Uterus (tissue), 4 donors: ENCODE data around the gene SCP2. TPM values are rescaled to one million over a fixed set of nuclear protein-coding genes. Genes with fewer than 3 reads are reported as not detected.

ENCODE experiments used
- DNase-seq, 2 donors: peaks; one replicate each; pipeline ENCODE4 v3.0.0-alpha.2; 2019 to 2020
- H3K27ac ChIP-seq, 2 donors: fragments of 200-600 bp; sonication (generic); 1 replicate in 1 of 2; 2 replicates in 1 of 2; pipeline ENCODE4 v1.5.1; 2016 to 2018
- H3K27me3 ChIP-seq, 2 donors: fragments of 200-600 bp; sonication (generic); one replicate each; pipeline ENCODE4 v1.5.1; 2018 to 2019; ENCODE audit warnings: control low read depth in 1 of 2
- H3K36me3 ChIP-seq, 2 donors: fragments of 200-600 bp; sonication (generic); one replicate each; pipeline ENCODE4 v1.5.1; 2019; ENCODE audit warnings: control low read depth in 1 of 2
- H3K4me1 ChIP-seq, 2 donors: fragments of 200-600 bp; sonication (generic); one replicate each; pipeline ENCODE4 v1.5.1; 2018 to 2019; ENCODE audit warnings: control low read depth in 1 of 2
- H3K4me3 ChIP-seq, 2 donors: fragments of 200-600 bp; sonication (generic); 1 replicate in 1 of 2; 2 replicates in 1 of 2; pipeline ENCODE4 v1.5.1; 2018 to 2019; ENCODE audit warnings: mild to moderate bottlenecking in 1 of 2
- H3K9me3 ChIP-seq, 2 donors: fragments of 200-600 bp; sonication (generic); one replicate each; pipeline ENCODE4 v1.5.1; 2019; ENCODE audit warnings: control low read depth in 1 of 2
- POLR2A ChIP-seq, 2 donors: fragments of 450-650 bp; IDR thresholded peaks; one replicate each; pipeline ENCODE4 v1.6.1; 2016; ENCODE audit warnings: antibody characterized with exemption in 2 of 2, mild to moderate bottlenecking in 1 of 2, moderate library complexity in 1 of 2
- intact Hi-C: fragments of 100-400 bp; cut with DNase I; formaldehyde crosslinking; loops from one replicate; pipeline ENCODE4 v1.15.1; 2023; ENCODE audit warnings: low total_unique reads
- total RNA-seq, 4 donors: library from RNA; depleted of rRNA in 3 of 4; stranded (reverse); fragments of >200 nt in 3 of 4; gene quantifications; one replicate each; pipeline versions ENCODE4 v1.1.0 to v1.2.4, GENCODE V29; 2014 to 2023
- TF ChIP-seq, protein P1 (sequence below), 4 experiments: fragments of 200-600 bp in 2 of 4; fragments of 450-650 bp in 2 of 4; sonication (generic) in 2 of 4; IDR thresholded peaks; one replicate each; pipeline ENCODE4 v1.5.1; 2016 to 2019; ENCODE audit warnings: antibody characterized with exemption in 4 of 4, mild to moderate bottlenecking in 2 of 4, moderate library complexity in 1 of 4
- donor health status: DM: yes; HTN: yes; CAD: no.

Gene SCP2
- total RNA-seq, 4 donors from 2014 or later = 29.2 to 151 (median 84.6) TPM

DNA sequence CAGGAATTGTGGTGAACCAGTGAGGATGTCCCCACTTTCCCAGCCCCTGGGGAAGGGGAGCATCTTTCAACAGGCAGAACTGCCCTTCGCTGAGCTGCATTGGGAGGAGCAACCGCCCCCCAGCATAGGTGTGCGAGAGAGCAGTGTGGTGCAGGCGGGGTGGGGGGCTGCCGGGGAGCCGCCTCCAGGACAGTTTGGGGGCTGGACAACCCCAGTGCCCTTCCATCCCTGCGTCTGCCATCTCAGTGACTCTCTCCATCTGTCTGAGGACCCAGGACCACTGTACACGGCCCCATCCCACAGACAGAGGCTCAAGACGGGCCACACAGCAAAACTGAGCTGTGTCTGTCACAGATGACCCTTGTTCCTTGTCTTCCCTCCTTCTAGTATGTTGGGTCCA is 149.1 kb downstream of the SCP2 start:
- TF ChIP-seq POLR2A (IDR thresholded peaks at IDR 0.05) = no peak
- TF ChIP-seq, protein P1, sequence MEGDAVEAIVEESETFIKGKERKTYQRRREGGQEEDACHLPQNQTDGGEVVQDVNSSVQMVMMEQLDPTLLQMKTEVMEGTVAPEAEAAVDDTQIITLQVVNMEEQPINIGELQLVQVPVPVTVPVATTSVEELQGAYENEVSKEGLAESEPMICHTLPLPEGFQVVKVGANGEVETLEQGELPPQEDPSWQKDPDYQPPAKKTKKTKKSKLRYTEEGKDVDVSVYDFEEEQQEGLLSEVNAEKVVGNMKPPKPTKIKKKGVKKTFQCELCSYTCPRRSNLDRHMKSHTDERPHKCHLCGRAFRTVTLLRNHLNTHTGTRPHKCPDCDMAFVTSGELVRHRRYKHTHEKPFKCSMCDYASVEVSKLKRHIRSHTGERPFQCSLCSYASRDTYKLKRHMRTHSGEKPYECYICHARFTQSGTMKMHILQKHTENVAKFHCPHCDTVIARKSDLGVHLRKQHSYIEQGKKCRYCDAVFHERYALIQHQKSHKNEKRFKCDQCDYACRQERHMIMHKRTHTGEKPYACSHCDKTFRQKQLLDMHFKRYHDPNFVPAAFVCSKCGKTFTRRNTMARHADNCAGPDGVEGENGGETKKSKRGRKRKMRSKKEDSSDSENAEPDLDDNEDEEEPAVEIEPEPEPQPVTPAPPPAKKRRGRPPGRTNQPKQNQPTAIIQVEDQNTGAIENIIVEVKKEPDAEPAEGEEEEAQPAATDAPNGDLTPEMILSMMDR (IDR thresholded peaks at IDR 0.05) = no peak
- H3K36me3 ChIP-seq = no peaks in the 10 kb centered on the region
- no peaks in the 10 kb centered on the region for H3K27me3 ChIP-seq
- H3K9me3 ChIP-seq = no peaks in the 10 kb centered on the region
- H3K27ac ChIP-seq = no peak overlapping the region
- no peak for DNase-seq
- intact Hi-C loops = no loop called here
- no peak overlapping the region for H3K4me3 ChIP-seq
- H3K4me1 ChIP-seq = no peaks in the 10 kb centered on the region

DNA sequence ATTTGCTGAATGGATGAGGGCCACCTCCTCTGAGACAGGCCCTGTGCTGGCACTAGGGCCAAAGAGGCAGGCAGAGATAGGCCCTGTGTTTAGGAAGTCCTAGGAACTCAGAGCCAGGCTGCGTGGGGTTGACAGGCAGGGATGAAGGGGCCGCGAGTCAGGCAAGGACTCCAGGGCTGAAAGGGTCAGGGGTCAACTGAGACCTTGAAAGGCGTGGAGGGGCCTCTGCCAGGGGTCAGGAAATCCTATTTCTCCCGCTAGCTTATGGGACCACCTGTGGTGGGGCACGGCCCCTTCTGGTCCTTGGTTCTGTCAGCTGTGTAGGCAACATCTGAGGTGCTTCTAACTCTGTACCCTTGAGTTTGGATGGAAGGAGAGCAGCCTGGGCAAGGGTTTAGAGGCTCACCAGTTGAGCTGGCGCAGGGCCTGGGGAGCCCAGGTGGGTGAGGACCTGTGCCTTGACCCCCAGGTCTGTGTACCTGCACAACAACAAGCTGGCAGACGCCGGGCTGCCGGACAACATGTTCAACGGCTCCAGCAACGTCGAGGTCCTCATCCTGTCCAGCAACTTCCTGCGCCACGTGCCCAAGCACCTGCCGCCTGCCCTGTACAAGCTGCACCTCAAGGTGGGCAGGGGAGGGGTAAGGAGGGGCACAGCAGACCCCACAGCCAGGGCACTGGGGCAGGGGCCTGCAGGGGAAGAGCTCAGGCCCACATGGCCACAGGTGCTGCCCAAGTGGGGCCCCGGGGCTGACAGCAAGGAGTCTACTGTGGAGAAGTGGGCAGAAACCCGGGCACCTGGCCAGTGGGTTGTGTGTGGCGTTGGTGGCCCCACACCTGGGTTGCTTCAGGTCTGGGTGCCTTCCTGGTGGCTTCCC is 149.9 kb downstream of the SCP2 start:
- no peaks in the 10 kb centered on the region for H3K36me3 ChIP-seq
- intact Hi-C loops = no loop called here
- H3K4me1 ChIP-seq = no peaks in the 10 kb centered on the region
- no peaks in the 10 kb centered on the region for H3K27me3 ChIP-seq
- no peak for DNase-seq
- no peaks in the 10 kb centered on the region for H3K9me3 ChIP-seq
- H3K4me3 ChIP-seq = no peak overlapping the region
- no peak for TF ChIP-seq POLR2A (IDR thresholded peaks at IDR 0.05)
- TF ChIP-seq, protein P1 (IDR thresholded peaks at IDR 0.05) = no peak
- H3K27ac ChIP-seq = no peak overlapping the region

DNA sequence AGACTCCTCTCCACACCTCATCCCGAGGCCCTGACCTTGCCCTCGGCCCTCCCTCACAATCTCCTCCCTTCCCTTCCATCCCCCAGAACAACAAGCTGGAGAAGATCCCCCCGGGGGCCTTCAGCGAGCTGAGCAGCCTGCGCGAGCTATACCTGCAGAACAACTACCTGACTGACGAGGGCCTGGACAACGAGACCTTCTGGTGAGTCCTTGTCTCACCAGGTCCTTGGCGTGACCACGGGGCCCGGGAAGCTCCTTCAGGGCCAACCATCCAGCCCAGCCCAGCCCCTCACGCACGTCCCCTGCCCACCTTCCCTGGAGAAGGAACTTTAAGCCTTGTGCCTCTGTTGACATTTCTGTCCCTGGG is 150.5 kb downstream of the SCP2 start:
- intact Hi-C loops = no loop called here
- Histone ChIP-seq H3K36me3 (no peaks in the 10 kb centered on the region), H3K4me1 (no peaks in the 10 kb centered on the region), H3K27me3 (no peaks in the 10 kb centered on the region), H3K4me3 (no peak overlapping the region), H3K27ac (no peak overlapping the region), H3K9me3 (no peaks in the 10 kb centered on the region)
- no peak for DNase-seq
- TF ChIP-seq, protein P1 (IDR thresholded peaks at IDR 0.05) = no peak
- TF ChIP-seq POLR2A (IDR thresholded peaks at IDR 0.05) = no peak

DNA sequence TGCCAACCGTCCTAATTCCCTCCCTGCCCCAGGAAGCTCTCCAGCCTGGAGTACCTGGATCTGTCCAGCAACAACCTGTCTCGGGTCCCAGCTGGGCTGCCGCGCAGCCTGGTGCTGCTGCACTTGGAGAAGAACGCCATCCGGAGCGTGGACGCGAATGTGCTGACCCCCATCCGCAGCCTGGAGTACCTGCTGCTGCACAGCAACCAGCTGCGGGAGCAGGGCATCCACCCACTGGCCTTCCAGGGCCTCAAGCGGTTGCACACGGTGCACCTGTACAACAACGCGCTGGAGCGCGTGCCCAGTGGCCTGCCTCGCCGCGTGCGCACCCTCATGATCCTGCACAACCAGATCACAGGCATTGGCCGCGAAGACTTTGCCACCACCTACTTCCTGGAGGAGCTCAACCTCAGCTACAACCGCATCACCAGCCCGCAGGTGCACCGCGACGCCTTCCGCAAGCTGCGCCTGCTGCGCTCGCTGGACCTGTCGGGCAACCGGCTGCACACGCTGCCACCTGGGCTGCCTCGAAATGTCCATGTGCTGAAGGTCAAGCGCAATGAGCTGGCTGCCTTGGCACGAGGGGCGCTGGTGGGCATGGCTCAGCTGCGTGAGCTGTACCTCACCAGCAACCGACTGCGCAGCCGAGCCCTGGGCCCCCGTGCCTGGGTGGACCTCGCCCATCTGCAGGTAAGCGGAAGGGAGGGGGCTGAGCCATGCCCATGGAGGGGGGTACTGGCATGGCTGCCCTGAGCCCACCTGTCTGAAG is 151.4 kb downstream of the SCP2 start:
- no peaks in the 10 kb centered on the region for H3K9me3 ChIP-seq
- H3K36me3 ChIP-seq = no peaks in the 10 kb centered on the region
- intact Hi-C loops = no loop called here
- no peak overlapping the region for H3K27ac ChIP-seq
- H3K27me3 ChIP-seq = no peaks in the 10 kb centered on the region
- no peak for DNase-seq
- no peaks in the 10 kb centered on the region for H3K4me1 ChIP-seq
- no peak for TF ChIP-seq POLR2A (IDR thresholded peaks at IDR 0.05)
- TF ChIP-seq, protein P1 (IDR thresholded peaks at IDR 0.05) = no peak
- H3K4me3 ChIP-seq = no peak overlapping the region

DNA sequence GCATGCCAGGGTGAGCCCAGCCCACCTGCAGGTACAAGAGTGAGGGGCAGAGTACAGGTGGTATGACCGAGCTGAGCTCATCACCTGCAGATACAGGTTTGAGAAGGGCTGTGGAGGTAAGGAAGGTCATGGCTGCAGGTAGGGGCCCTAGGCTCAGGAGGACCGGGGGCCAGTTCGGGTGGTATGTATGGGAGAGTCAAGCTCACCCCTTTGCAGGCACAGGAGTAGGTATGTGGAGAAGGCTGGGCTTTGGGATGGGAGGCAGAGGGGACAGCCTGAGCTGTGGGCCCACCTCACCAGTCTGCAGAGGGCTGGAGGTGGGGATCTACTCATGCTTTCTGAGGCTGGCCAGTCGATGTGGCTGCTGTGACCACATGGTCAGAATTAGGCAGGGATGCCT is 152.2 kb downstream of the SCP2 start:
- no peak for DNase-seq
- H3K36me3 ChIP-seq = no peaks in the 10 kb centered on the region
- no peak overlapping the region for H3K4me3 ChIP-seq
- intact Hi-C loops = no loop called here
- H3K27ac ChIP-seq = no peak overlapping the region
- no peaks in the 10 kb centered on the region for H3K27me3 ChIP-seq
- TF ChIP-seq POLR2A (IDR thresholded peaks at IDR 0.05) = no peak
- TF ChIP-seq, protein P1 (IDR thresholded peaks at IDR 0.05) = no peak
- no peaks in the 10 kb centered on the region for H3K9me3 ChIP-seq
- H3K4me1 ChIP-seq = no peaks in the 10 kb centered on the region
